H9 (cell line): ENCODE results near the gene OR13D1. TPM values are rescaled to one million over a fixed set of nuclear protein-coding genes. Genes with fewer than 3 reads are reported as not detected.

Source experiments
- DNase-seq: peaks from one replicate; pipeline ENCODE4 v3.0.0-alpha.2; 2017
- H2AFZ ChIP-seq: one replicate; pipeline ENCODE4 v1.6.1; 2013; ENCODE audit warnings: mild to moderate bottlenecking, low read length, control low read depth, moderate library complexity
- H2AK5ac ChIP-seq: 2 replicates; pipeline ENCODE4 v1.6.1; 2013; ENCODE audit warnings: low read length, control low read depth, mixed read lengths; ENCODE audit not compliant: insufficient read length
- H2BK120ac ChIP-seq: one replicate; pipeline ENCODE4 v1.6.1; 2013; ENCODE audit warnings: low read depth, mild to moderate bottlenecking, low read length, control low read depth, inconsistent platforms; ENCODE audit not compliant: poor library complexity, severe bottlenecking
- H2BK12ac ChIP-seq: 2 replicates; pipeline ENCODE4 v1.6.1; 2013; ENCODE audit warnings: low read length, control low read depth, mixed read lengths, low read depth; ENCODE audit not compliant: insufficient read length
- H2BK15ac ChIP-seq: 2 replicates; pipeline ENCODE4 v1.6.1; 2013; ENCODE audit warnings: low read depth, low read length, control low read depth
- H2BK20ac ChIP-seq: one replicate; pipeline ENCODE4 v1.6.1; 2013; ENCODE audit warnings: low read depth, mild to moderate bottlenecking, low read length, control low read depth, inconsistent platforms; ENCODE audit not compliant: poor library complexity, severe bottlenecking
- H2BK5ac ChIP-seq: 2 replicates; pipeline ENCODE4 v1.6.1; 2013; ENCODE audit warnings: low read length, control low read depth, mixed read lengths; ENCODE audit not compliant: insufficient read length
- H3K14ac ChIP-seq: 2 replicates; pipeline ENCODE4 v1.6.1; 2013; ENCODE audit warnings: low read length, control low read depth; ENCODE audit not compliant: insufficient read depth
- H3K18ac ChIP-seq: 2 replicates; pipeline ENCODE4 v1.6.1; 2013; ENCODE audit warnings: low read depth, mild to moderate bottlenecking, mixed read lengths, low read length, control low read depth; ENCODE audit not compliant: insufficient read length
- H3K23ac ChIP-seq: 2 replicates; pipeline ENCODE4 v1.6.1; 2013; ENCODE audit warnings: low read length, control low read depth, mixed read lengths, low read depth; ENCODE audit not compliant: insufficient read length
- H3K23me2 ChIP-seq: 2 replicates; pipeline ENCODE4 v1.6.1; 2013; ENCODE audit warnings: low read depth, mild to moderate bottlenecking, mixed read lengths, low read length, control low read depth; ENCODE audit not compliant: insufficient read length, poor library complexity, severe bottlenecking
- H3K27ac ChIP-seq: 2 replicates; pipeline ENCODE4 v1.5.1; 2013; ENCODE audit warnings: low read length, control low read depth, mixed read lengths, low read depth; ENCODE audit not compliant: insufficient read length
- H3K27me3 ChIP-seq: 2 replicates; pipeline ENCODE4 v1.6.1; 2013; ENCODE audit warnings: low read length, control low read depth, inconsistent platforms; ENCODE audit not compliant: insufficient read depth
- H3K4ac ChIP-seq: 2 replicates; pipeline ENCODE4 v1.6.1; 2013; ENCODE audit warnings: low read depth, mild to moderate bottlenecking, control low read depth, inconsistent platforms, low read length, moderate library complexity
- H3K4me1 ChIP-seq: 2 replicates; pipeline ENCODE4 v1.6.1; 2013; ENCODE audit warnings: low read length, control low read depth, inconsistent platforms; ENCODE audit not compliant: insufficient read depth
- H3K4me2 ChIP-seq: 2 replicates; pipeline ENCODE4 v1.6.1; 2013; ENCODE audit warnings: low read length, control low read depth, mixed read lengths; ENCODE audit not compliant: insufficient read length, insufficient read depth
- H3K56ac ChIP-seq: 2 replicates; pipeline ENCODE4 v1.6.1; 2013; ENCODE audit warnings: low read depth, mild to moderate bottlenecking, mixed read lengths, low read length, control low read depth; ENCODE audit not compliant: insufficient read length
- H3K79me1 ChIP-seq: 2 replicates; pipeline ENCODE4 v1.6.1; 2013; ENCODE audit warnings: low read depth, mild to moderate bottlenecking, moderate library complexity, low read length, control low read depth, inconsistent platforms; ENCODE audit not compliant: insufficient read depth, poor library complexity, severe bottlenecking
- H3K79me2 ChIP-seq: 2 replicates; pipeline ENCODE4 v1.6.1; 2013; ENCODE audit warnings: low read length, control low read depth, inconsistent platforms; ENCODE audit not compliant: insufficient read depth
- H3K9ac ChIP-seq: 2 replicates; pipeline ENCODE4 v1.6.1; 2013; ENCODE audit warnings: low read length, control low read depth, mixed read lengths; ENCODE audit not compliant: insufficient read length; ENCODE audit errors: extremely low read depth
- H3K9me3 ChIP-seq: one replicate; pipeline ENCODE4 v1.6.1; 2013; ENCODE audit warnings: low read depth, low read length, inconsistent platforms; ENCODE audit not compliant: control insufficient read depth
- H3T11ph ChIP-seq: one replicate; pipeline ENCODE4 v1.6.1; 2013; ENCODE audit warnings: mild to moderate bottlenecking, low read length, control low read depth, inconsistent platforms
- H4K20me1 ChIP-seq: one replicate; pipeline ENCODE4 v1.6.1; 2013; ENCODE audit not compliant: control insufficient read depth, insufficient read length, insufficient read depth
- H4K5ac ChIP-seq: 2 replicates; pipeline ENCODE4 v1.6.1; 2013; ENCODE audit warnings: low read depth, mild to moderate bottlenecking, mixed read lengths, low read length, control low read depth; ENCODE audit not compliant: insufficient read length
- H4K8ac ChIP-seq: replicated peaks from 2 replicates; pipeline ENCODE4 v1.6.1; 2013; ENCODE audit warnings: low read length, control low read depth, mixed read lengths, low read depth; ENCODE audit not compliant: insufficient read length
- H4K91ac ChIP-seq: 2 replicates; pipeline ENCODE4 v1.6.1; 2013; ENCODE audit warnings: low read depth, mild to moderate bottlenecking, moderate library complexity, mixed read lengths, low read length, control low read depth; ENCODE audit not compliant: insufficient read length
- H3K27ac Mint-ChIP-seq, 3 experiments: 2 replicates in 2 of 3; 3 replicates in 1 of 3; pipeline ENCODE4 v1.8.0; 2020 to 2021; ENCODE audit warnings: mixed read lengths in 3 of 3, mild to moderate bottlenecking in 1 of 3, moderate library complexity in 1 of 3
- H3K27me3 Mint-ChIP-seq: 2 replicates; pipeline ENCODE4 v1.8.0; 2021; ENCODE audit warnings: low read depth, mild to moderate bottlenecking, moderate library complexity, mixed read lengths
- H3K36me3 Mint-ChIP-seq, 3 experiments: 2 replicates in 2 of 3; 3 replicates in 1 of 3; pipeline ENCODE4 v1.8.0; 2020 to 2021; ENCODE audit warnings: low read depth in 3 of 3, mixed read lengths in 3 of 3; ENCODE audit not compliant: insufficient read depth in 1 of 3
- H3K4me1 Mint-ChIP-seq, 2 experiments: 2 replicates each; pipeline ENCODE4 v1.8.0; 2020; ENCODE audit warnings: mixed read lengths in 2 of 2
- H3K4me3 Mint-ChIP-seq, 2 experiments: 2 replicates in 1 of 2; 3 replicates in 1 of 2; pipeline ENCODE4 v1.8.0; 2020 to 2021; ENCODE audit warnings: mild to moderate bottlenecking in 2 of 2, mixed read lengths in 2 of 2, moderate library complexity in 1 of 2
- H3K9me3 Mint-ChIP-seq, 2 experiments: 2 replicates in 1 of 2; 3 replicates in 1 of 2; pipeline ENCODE4 v1.8.0; 2020; ENCODE audit warnings: mild to moderate bottlenecking in 2 of 2, mixed read lengths in 2 of 2, moderate library complexity in 1 of 2
- CTCF ChIP-seq: fragments of 200-600 bp; sonication (generic); conservative IDR thresholded peaks from 3 replicates; pipeline ENCODE4 v1.8.0; 2021; ENCODE audit warnings: antibody characterized with exemption, mild to moderate bottlenecking
- WGBS: extraction: QIAGEN DNeasy Blood & Tissue Kit; methylation state at CpG from one replicate; pipeline ENCODE4 v1.1.7; 2013; ENCODE audit warnings: missing lambda C conversion rate, low lambda C conversion rate, mixed read lengths; ENCODE audit not compliant: insufficient read length; ENCODE audit errors: extremely low coverage; 5-methylcytosine and 5-hydroxymethylcytosine counted together
- total RNA-seq: library from RNA; stranded (reverse); gene quantifications from 2 replicates; pipeline ENCODE4 v1.2.1, GENCODE V29; 2021

Gene OR13D1
- total RNA-seq, 1 experiment from 2014 or later: not detected

- no peak overlapping the region for H3K27ac Mint-ChIP-seq
- H2BK15ac ChIP-seq: no peak overlapping the region
- no peak overlapping the region for H2AFZ ChIP-seq
- H2AK5ac ChIP-seq: no peak overlapping the region
- no peaks in the 10 kb centered on the region for H4K20me1 ChIP-seq
- no peak overlapping the region for H3K56ac ChIP-seq
- H3K27me3 ChIP-seq: no peaks in the 10 kb centered on the region
- no peaks in the 10 kb centered on the region for H3K4me1 Mint-ChIP-seq
- no peaks in the 10 kb centered on the region for H3K36me3 Mint-ChIP-seq
- H4K5ac ChIP-seq: no peak overlapping the region
- no peak overlapping the region for H3K27ac ChIP-seq
- no CpG with 5 or more reads among the region's 2 CpGs for WGBS
- H3K9ac ChIP-seq: no peak overlapping the region
- H3K23ac ChIP-seq: no peak overlapping the region
- no peak overlapping the region for H4K8ac ChIP-seq
- no peak overlapping the region for H2BK20ac ChIP-seq
- H3K9me3 Mint-ChIP-seq: no peaks in the 10 kb centered on the region
- H3K9me3 ChIP-seq: no peaks in the 10 kb centered on the region
- no peak overlapping the region for H3K4me2 ChIP-seq
- no peak overlapping the region for H4K91ac ChIP-seq
- no peak overlapping the region for H2BK12ac ChIP-seq
- no peaks in the 10 kb centered on the region for H3K4me1 ChIP-seq
- H3K27me3 Mint-ChIP-seq: no peaks in the 10 kb centered on the region; the same call in 1 of the 2 replicates
- no peaks in the 10 kb centered on the region for H3K79me2 ChIP-seq
- H3K4me3 Mint-ChIP-seq: no peak overlapping the region
- H3T11ph ChIP-seq: no peak overlapping the region
- H3K4ac ChIP-seq: no peak overlapping the region
- no peaks in the 10 kb centered on the region for H3K79me1 ChIP-seq
- H2BK5ac ChIP-seq: no peak overlapping the region
- no peak overlapping the region for H3K14ac ChIP-seq
- H3K23me2 ChIP-seq: no peaks in the 10 kb centered on the region
- H3K18ac ChIP-seq: no peak overlapping the region
- no peak for TF ChIP-seq CTCF
- no peak for DNase-seq
- no peak overlapping the region for H2BK120ac ChIP-seq
Measured at GRCh38 chr9:104686081-104686480, 8.2 kb upstream of the OR13D1 start.
